ENCODE results near the gene RNF180. TPM values are rescaled to one million over a fixed set of nuclear protein-coding genes. Genes with fewer than 3 reads are reported as not detected.

Gene RNF180
- total RNA-seq, 2 donors from 2014 or later, result 5.3 to 8.0 TPM

GRCh38 chr5:64292611-64293215 is 127.1 kb downstream of the RNF180 start:
- H3K4me1 Mint-ChIP-seq, result no peaks in the 10 kb centered on the region
- Histone ChIP-seq H3K27ac (ENCODE audit: low read depth, low read length) (no peak overlapping the region), H3K9ac (ENCODE audit: extremely low read depth, low read length, poor library complexity, severe bottlenecking) (no peak overlapping the region), H3K36me3 (ENCODE audit: control insufficient read depth, insufficient read depth, low read length) (no peaks in the 10 kb centered on the region), H3K4me1 (ENCODE audit: control insufficient read depth, insufficient read depth, low read length) (no peaks in the 10 kb centered on the region), H3K9me3 (ENCODE audit: control insufficient read depth, low read length) (no peaks in the 10 kb centered on the region), H3K4me3 (ENCODE audit: low read length) (no peak overlapping the region), H3K27me3 (ENCODE audit: control insufficient read depth, insufficient read depth, low read length, poor library complexity, severe bottlenecking) (no peaks in the 10 kb centered on the region)
- WGBS, 2 experiments (ENCODE audit: insufficient coverage in 1 of 2, insufficient read length in 1 of 2), result 89 to 100% methylated on average over 1 to 3 of the region's 3 CpGs
- no peak overlapping the region for H3K4me3 Mint-ChIP-seq
- no peaks in the 10 kb centered on the region for H3K9me3 Mint-ChIP-seq
- H3K27ac Mint-ChIP-seq, result no peak overlapping the region
- H3K36me3 Mint-ChIP-seq (ENCODE audit: low read depth), result no peaks in the 10 kb centered on the region
- H3K27me3 Mint-ChIP-seq (ENCODE audit: insufficient read depth), result no peaks in the 10 kb centered on the region
- no peak for DNase-seq
- no peak for TF ChIP-seq CTCF (conservative IDR thresholded peaks at IDR 0.05)

- Histone ChIP-seq H3K9me3 (ENCODE audit: control insufficient read depth, low read length) (no peaks in the 10 kb centered on the region), H3K9ac (ENCODE audit: extremely low read depth, low read length, poor library complexity, severe bottlenecking) (no peak overlapping the region), H3K4me1 (ENCODE audit: control insufficient read depth, insufficient read depth, low read length) (no peaks in the 10 kb centered on the region), H3K4me3 (ENCODE audit: low read length) (no peak overlapping the region), H3K27ac (ENCODE audit: low read depth, low read length) (no peak overlapping the region), H3K36me3 (ENCODE audit: control insufficient read depth, insufficient read depth, low read length) (no peaks in the 10 kb centered on the region), H3K27me3 (ENCODE audit: control insufficient read depth, insufficient read depth, low read length, poor library complexity, severe bottlenecking) (no peaks in the 10 kb centered on the region)
- TF ChIP-seq CTCF (conservative IDR thresholded peaks at IDR 0.05), result no peak
- no peak for DNase-seq
- no peaks in the 10 kb centered on the region for H3K36me3 Mint-ChIP-seq (ENCODE audit: low read depth)
- WGBS, 2 experiments (ENCODE audit: insufficient coverage in 1 of 2, insufficient read length in 1 of 2), result 78% methylated on average over 1 of the region's 1 CpG; no CpG with 5 or more reads in 1 of the 2 experiments
- no peaks in the 10 kb centered on the region for H3K9me3 Mint-ChIP-seq
- H3K4me1 Mint-ChIP-seq, result no peaks in the 10 kb centered on the region
- H3K27ac Mint-ChIP-seq, result no peak overlapping the region
- H3K4me3 Mint-ChIP-seq, result no peak overlapping the region
- H3K27me3 Mint-ChIP-seq (ENCODE audit: insufficient read depth), result no peaks in the 10 kb centered on the region
These were observed 129.5 kb downstream of the RNF180 start for GRCh38 chr5:64295101-64295500.

- no peaks in the 10 kb centered on the region for H3K4me1 ChIP-seq (ENCODE audit: control insufficient read depth, insufficient read depth, low read length)
- no peak for DNase-seq
- no peak overlapping the region for H3K27ac ChIP-seq (ENCODE audit: low read depth, low read length)
- WGBS, 2 experiments (ENCODE audit: insufficient coverage in 1 of 2, insufficient read length in 1 of 2), result 91 to 100% methylated on average over 1 of the region's 1 CpG
- Mint-ChIP-seq H3K27me3 (ENCODE audit: insufficient read depth) (no peaks in the 10 kb centered on the region), H3K9me3 (no peaks in the 10 kb centered on the region), H3K36me3 (ENCODE audit: low read depth) (no peaks in the 10 kb centered on the region), H3K4me1 (no peaks in the 10 kb centered on the region), H3K27ac (no peak overlapping the region), H3K4me3 (no peak overlapping the region)
- no peak overlapping the region for H3K9ac ChIP-seq (ENCODE audit: extremely low read depth, low read length, poor library complexity, severe bottlenecking)
- H3K27me3 ChIP-seq (ENCODE audit: control insufficient read depth, insufficient read depth, low read length, poor library complexity, severe bottlenecking), result no peaks in the 10 kb centered on the region
- H3K36me3 ChIP-seq (ENCODE audit: control insufficient read depth, insufficient read depth, low read length), result no peaks in the 10 kb centered on the region
- no peak overlapping the region for H3K4me3 ChIP-seq (ENCODE audit: low read length)
- H3K9me3 ChIP-seq (ENCODE audit: control insufficient read depth, low read length), result no peaks in the 10 kb centered on the region
- TF ChIP-seq CTCF (conservative IDR thresholded peaks at IDR 0.05), result no peak
These were observed 132.9 kb downstream of the RNF180 start for GRCh38 chr5:64298586-64298985.
